K562 (cell line): ENCODE measurements around the gene EIF4G2. TPM values are rescaled to one million over a fixed set of nuclear protein-coding genes. Genes with fewer than 3 reads are reported as not detected.
A peak's percentile ranks its signal among the peaks of the same experiment; 100 is the strongest.

Source experiments
- BRD9 ChIP-seq: fragments of 450-650 bp; IDR thresholded peaks from 2 replicates; pipeline ENCODE4 v1.6.1; 2018; ENCODE audit warnings: low read depth; ENCODE audit not compliant: partially characterized antibody
- CBFB ChIP-seq: sonication (generic); formaldehyde crosslinking; IDR thresholded peaks from 2 replicates; pipeline ENCODE4 v1.4.0; 2020; ENCODE audit warnings: mild to moderate bottlenecking, missing genetic modification reagents
- CTBP1 ChIP-seq: fragments of 450-650 bp; IDR thresholded peaks from 2 replicates; pipeline ENCODE4 v1.6.1; 2016; ENCODE audit warnings: borderline replicate concordance
- EHMT2 ChIP-seq: fragments of 450-650 bp; IDR thresholded peaks from 2 replicates; pipeline ENCODE4 v1.6.1; 2018; ENCODE audit warnings: antibody characterized with exemption
- HLTF ChIP-seq: fragments of 450-650 bp; IDR thresholded peaks from 2 replicates; pipeline ENCODE4 v1.6.1; 2016
- KDM4B ChIP-seq, 2 experiments: fragments of 450-650 bp in 1 of 2; sonication (generic) in 1 of 2; IDR thresholded peaks; 2 replicates each; pipeline ENCODE4 v1.6.1; 2016 to 2017; ENCODE audit warnings: borderline replicate concordance in 2 of 2, antibody characterized with exemption in 1 of 2, low read depth in 1 of 2, mild to moderate bottlenecking in 1 of 2
- LARP7 ChIP-seq: fragments of 450-650 bp; IDR thresholded peaks from 2 replicates; pipeline ENCODE4 v1.6.1; 2016
- POLR2AphosphoS5 ChIP-seq: IDR thresholded peaks from 2 replicates; pipeline ENCODE4 v1.6.1; 2011; ENCODE audit warnings: mild to moderate bottlenecking, low read depth, low read length, moderate library complexity; ENCODE audit not compliant: control insufficient read depth, insufficient read depth
- RBFOX2 ChIP-seq: fragments of 200-400 bp; formaldehyde crosslinking; IDR thresholded peaks from 2 replicates; pipeline ENCODE4 v1.6.1; 2017; ENCODE audit warnings: low read depth, mild to moderate bottlenecking, low read length, moderate library complexity
- RBM25 ChIP-seq: fragments of 200-400 bp; formaldehyde crosslinking; IDR thresholded peaks from 2 replicates; pipeline ENCODE4 v1.6.1; 2018; ENCODE audit warnings: low read length, low read depth, moderate library complexity; ENCODE audit not compliant: severe bottlenecking
- RFX7 ChIP-seq: fragments of 250-450 bp; sonication (Bioruptor Pico); IDR thresholded peaks from 2 replicates; pipeline ENCODE4 v1.5.1; 2021; ENCODE audit warnings: mild to moderate bottlenecking
- SP2 ChIP-seq: IDR thresholded peaks from 2 replicates; pipeline ENCODE4 v1.6.1; 2011; ENCODE audit warnings: mild to moderate bottlenecking, low read depth, low read length, moderate library complexity; ENCODE audit not compliant: poor library complexity, severe bottlenecking; ENCODE audit errors: extremely low read depth
- TCF7 ChIP-seq: sonication (generic); IDR thresholded peaks from 2 replicates; pipeline ENCODE4 v1.6.1; 2016; ENCODE audit warnings: antibody characterized with exemption, borderline replicate concordance
- ZNF24 ChIP-seq: fragments of 450-650 bp; IDR thresholded peaks from 2 replicates; pipeline ENCODE4 v1.6.1; 2016
- ZNF384 ChIP-seq: IDR thresholded peaks from 2 replicates; pipeline ENCODE4 v1.6.1; 2012; ENCODE audit warnings: low read depth, low read length, improper control_type of control experiment
- polyA plus RNA-seq, 8 experiments: library from polyadenylated mRNA; depleted of rRNA in 4 of 8; stranded (reverse) in 5 of 8; unstranded in 3 of 8; fragments of >200 nt; fragmentation: Nextera tagmentation in 2 of 8; fragmentation: Illumina TruSeq in 1 of 8; extraction: Ambion mirVana in 2 of 8; extraction: Trizol in 1 of 8; gene quantifications; 2 replicates each; pipeline versions ENCODE4 v1.2.1 to v1.2.3, GENCODE V29; 2011 to 2014; ENCODE audit warnings: inconsistent platforms in 1 of 8, missing spikeins in 1 of 8
- total RNA-seq, 7 experiments: library from RNA; depleted of rRNA in 6 of 7; stranded (reverse); fragments of >200 nt in 6 of 7; fragmentation: Illumina TruSeq in 2 of 7; extraction: Trizol in 2 of 7; gene quantifications; 2 replicates each; pipeline versions ENCODE4 v1.2.1 to v1.2.3, GENCODE V29; 2011 to 2021; ENCODE audit warnings: low replicate concordance in 1 of 7
- TF ChIP-seq, protein P1 (sequence below): sonication (generic); formaldehyde crosslinking; IDR thresholded peaks from 2 replicates; pipeline ENCODE4 v1.8.1; 2023; ENCODE audit warnings: missing genetic modification reagents, mild to moderate bottlenecking, borderline replicate concordance
- TF ChIP-seq, protein P2 (sequence below), 2 experiments: fragments of 450-650 bp in 1 of 2; IDR thresholded peaks; 2 replicates each; pipeline ENCODE4 v1.6.1; 2011 to 2017; ENCODE audit warnings: low read depth in 2 of 2, antibody characterized with exemption in 1 of 2, borderline replicate concordance in 1 of 2, low read length in 1 of 2, mild to moderate bottlenecking in 1 of 2, mixed read lengths in 1 of 2; ENCODE audit not compliant: control insufficient read depth in 1 of 2
- TF ChIP-seq, protein P3 (sequence below): fragments of 450-650 bp; IDR thresholded peaks from 2 replicates; pipeline ENCODE4 v1.6.1; 2016; ENCODE audit warnings: antibody characterized with exemption

Gene EIF4G2
- total and polyA plus RNA-seq, 9 of the 15 experiments (the other 6 are each of a cell fraction or from before 2014, with no cell fraction given), result 206 to 790 (median 646) TPM

DNA sequence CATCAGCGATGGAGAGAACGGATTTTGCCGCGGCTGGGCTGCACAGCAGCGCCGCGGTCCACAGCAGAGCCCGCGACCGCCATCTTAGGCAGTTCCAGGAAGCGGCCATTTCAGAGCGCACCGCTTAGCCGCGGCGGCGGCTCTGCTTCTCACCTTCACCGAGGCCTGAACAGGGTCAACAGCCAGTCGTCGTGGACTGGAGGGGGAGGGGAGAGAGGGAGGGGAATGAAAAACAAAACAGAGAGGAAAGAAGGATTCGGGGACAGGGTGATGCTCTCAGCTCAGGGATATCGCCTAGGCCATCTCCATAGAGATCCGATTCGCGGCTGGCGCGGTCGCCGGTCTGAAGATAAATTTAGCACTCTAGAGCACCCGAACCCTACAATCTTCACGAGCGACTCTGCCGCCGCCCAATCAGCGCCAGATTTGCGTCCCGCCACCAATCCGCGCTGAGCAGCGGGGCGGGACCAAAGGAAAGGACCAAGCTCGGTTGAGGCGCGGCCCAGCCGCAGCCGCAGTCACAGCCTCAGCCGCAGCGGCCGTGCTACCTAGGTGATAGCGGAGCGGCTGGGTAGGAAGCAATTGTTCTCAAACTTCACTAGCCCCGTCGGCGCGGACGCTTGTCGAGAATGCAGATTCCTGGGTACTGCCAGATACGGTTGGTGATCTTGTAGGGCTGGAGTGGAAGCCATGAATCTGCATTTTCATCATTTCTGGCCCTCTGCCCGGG, 49.1 kb upstream of the EIF4G2 start, which contains the start of gene ZBED5 (continued):
- TF ChIP-seq, protein P1, sequence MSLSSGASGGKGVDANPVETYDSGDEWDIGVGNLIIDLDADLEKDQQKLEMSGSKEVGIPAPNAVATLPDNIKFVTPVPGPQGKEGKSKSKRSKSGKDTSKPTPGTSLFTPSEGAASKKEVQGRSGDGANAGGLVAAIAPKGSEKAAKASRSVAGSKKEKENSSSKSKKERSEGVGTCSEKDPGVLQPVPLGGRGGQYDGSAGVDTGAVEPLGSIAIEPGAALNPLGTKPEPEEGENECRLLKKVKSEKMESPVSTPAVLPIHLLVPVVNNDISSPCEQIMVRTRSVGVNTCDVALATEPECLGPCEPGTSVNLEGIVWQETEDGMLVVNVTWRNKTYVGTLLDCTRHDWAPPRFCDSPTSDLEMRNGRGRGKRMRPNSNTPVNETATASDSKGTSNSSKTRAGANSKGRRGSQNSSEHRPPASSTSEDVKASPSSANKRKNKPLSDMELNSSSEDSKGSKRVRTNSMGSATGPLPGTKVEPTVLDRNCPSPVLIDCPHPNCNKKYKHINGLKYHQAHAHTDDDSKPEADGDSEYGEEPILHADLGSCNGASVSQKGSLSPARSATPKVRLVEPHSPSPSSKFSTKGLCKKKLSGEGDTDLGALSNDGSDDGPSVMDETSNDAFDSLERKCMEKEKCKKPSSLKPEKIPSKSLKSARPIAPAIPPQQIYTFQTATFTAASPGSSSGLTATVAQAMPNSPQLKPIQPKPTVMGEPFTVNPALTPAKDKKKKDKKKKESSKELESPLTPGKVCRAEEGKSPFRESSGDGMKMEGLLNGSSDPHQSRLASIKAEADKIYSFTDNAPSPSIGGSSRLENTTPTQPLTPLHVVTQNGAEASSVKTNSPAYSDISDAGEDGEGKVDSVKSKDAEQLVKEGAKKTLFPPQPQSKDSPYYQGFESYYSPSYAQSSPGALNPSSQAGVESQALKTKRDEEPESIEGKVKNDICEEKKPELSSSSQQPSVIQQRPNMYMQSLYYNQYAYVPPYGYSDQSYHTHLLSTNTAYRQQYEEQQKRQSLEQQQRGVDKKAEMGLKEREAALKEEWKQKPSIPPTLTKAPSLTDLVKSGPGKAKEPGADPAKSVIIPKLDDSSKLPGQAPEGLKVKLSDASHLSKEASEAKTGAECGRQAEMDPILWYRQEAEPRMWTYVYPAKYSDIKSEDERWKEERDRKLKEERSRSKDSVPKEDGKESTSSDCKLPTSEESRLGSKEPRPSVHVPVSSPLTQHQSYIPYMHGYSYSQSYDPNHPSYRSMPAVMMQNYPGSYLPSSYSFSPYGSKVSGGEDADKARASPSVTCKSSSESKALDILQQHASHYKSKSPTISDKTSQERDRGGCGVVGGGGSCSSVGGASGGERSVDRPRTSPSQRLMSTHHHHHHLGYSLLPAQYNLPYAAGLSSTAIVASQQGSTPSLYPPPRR (CRISPR knock-in tag), result no peak
- peak; percentile 36; the same call in 1 of the 2 replicates for TF ChIP-seq ZNF24
- peak; percentile 98 for TF ChIP-seq RBFOX2
- peak; percentile 69 for TF ChIP-seq BRD9
- no peak; the same call in 1 of the 2 replicates for TF ChIP-seq CBFB (CRISPR knock-in tag)
- peak; percentile 53; the same call in 1 of the 2 replicates for TF ChIP-seq POLR2AphosphoS5
- peak; percentile 96 for TF ChIP-seq RBM25
- 0 out of 2 replicates have a peak, but pooled peaks have one; percentile 81 for TF ChIP-seq HLTF
- TF ChIP-seq CTBP1, result peak; percentile 96
- peak in 1 of 2 experiments; percentile 54; a peak in 1 of 4 replicates for TF ChIP-seq KDM4B (IDR thresholded peaks at IDR 0.05; ENCODE audit: borderline replicate concordance in 2 of 2, low read depth in 1 of 2)
- TF ChIP-seq, protein P2, sequence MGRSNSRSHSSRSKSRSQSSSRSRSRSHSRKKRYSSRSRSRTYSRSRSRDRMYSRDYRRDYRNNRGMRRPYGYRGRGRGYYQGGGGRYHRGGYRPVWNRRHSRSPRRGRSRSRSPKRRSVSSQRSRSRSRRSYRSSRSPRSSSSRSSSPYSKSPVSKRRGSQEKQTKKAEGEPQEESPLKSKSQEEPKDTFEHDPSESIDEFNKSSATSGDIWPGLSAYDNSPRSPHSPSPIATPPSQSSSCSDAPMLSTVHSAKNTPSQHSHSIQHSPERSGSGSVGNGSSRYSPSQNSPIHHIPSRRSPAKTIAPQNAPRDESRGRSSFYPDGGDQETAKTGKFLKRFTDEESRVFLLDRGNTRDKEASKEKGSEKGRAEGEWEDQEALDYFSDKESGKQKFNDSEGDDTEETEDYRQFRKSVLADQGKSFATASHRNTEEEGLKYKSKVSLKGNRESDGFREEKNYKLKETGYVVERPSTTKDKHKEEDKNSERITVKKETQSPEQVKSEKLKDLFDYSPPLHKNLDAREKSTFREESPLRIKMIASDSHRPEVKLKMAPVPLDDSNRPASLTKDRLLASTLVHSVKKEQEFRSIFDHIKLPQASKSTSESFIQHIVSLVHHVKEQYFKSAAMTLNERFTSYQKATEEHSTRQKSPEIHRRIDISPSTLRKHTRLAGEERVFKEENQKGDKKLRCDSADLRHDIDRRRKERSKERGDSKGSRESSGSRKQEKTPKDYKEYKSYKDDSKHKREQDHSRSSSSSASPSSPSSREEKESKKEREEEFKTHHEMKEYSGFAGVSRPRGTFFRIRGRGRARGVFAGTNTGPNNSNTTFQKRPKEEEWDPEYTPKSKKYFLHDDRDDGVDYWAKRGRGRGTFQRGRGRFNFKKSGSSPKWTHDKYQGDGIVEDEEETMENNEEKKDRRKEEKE (IDR thresholded peaks at IDR 0.05; ENCODE audit: borderline replicate concordance in 1 of 2, control insufficient read depth in 1 of 2, low read depth in 2 of 2, low read length in 1 of 2), result no peak; a peak in 1 of 4 replicates
- TF ChIP-seq, protein P3, sequence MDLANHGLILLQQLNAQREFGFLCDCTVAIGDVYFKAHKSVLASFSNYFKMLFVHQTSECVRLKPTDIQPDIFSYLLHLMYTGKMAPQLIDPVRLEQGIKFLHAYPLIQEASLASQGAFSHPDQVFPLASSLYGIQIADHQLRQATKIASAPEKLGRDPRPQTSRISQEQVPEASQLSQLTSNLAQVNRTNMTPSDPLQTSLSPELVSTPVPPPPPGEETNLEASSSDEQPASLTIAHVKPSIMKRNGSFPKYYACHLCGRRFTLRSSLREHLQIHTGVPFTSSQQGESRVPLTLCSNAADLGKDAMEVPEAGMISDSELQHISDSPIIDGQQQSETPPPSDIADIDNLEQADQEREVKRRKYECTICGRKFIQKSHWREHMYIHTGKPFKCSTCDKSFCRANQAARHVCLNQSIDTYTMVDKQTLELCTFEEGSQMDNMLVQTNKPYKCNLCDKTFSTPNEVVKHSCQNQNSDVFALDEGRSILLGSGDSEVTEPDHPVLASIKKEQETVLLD, result 0 out of 2 replicates have a peak, but pooled peaks have one; percentile 46
- peak; percentile 72 for TF ChIP-seq SP2
- no peak for TF ChIP-seq ZNF384
- TF ChIP-seq LARP7, result peak; percentile 92; the same call in 1 of the 2 replicates
- TF ChIP-seq EHMT2, result peak; percentile 62; the same call in 1 of the 2 replicates
- no peak for TF ChIP-seq RFX7 (CRISPR knock-in tag)
- 0 out of 2 replicates have a peak, but pooled peaks have one; percentile 17 for TF ChIP-seq TCF7
